ENCODE data around the gene ADARB1.

The ADARB1 gene

DNA sequence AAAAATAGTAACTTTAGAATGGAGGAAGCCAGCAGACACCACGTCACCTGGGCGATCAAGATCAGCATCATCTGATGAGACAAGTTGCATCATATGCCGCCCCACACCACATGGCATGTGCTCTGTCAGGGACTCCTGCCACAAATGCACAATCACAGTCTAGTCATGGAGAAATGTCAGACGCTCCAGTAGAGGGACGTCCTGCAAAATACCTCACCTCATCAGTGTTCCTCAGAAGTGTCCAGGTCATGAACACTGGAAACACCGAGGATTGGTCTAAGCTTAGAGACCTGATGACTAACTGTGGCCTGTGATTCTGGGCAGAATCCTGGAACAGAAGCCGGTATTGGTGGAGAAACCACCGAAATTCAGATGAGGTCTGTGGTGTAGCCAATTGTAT, 14.3 kb downstream of the ADARB1 start:
- no peak overlapping the region for H3K4ac ChIP-seq (ENCODE audit: low read depth in 1 of 2, low read length in 2 of 2)
- 97% methylated on average over 6 of the region's 8 CpGs for WGBS
- no peak overlapping the region for H4K91ac ChIP-seq (ENCODE audit: low read length)

GRCh38 chr21:45089964-45090363, 15.6 kb downstream of the ADARB1 start:
- Histone ChIP-seq H3K27ac (ENCODE audit: low read length, poor library complexity, severe bottlenecking) (no peak overlapping the region), H4K91ac (ENCODE audit: low read length) (no peak overlapping the region), H2AFZ (ENCODE audit: low read depth, low read length) (no peak overlapping the region), H2BK5ac (ENCODE audit: low read depth, low read length, poor library complexity, severe bottlenecking) (no peak overlapping the region), H3K27me3 (ENCODE audit: control insufficient read depth in 1 of 2, insufficient read depth in 1 of 2, low read length in 2 of 2) (peaks cover 0 to 3% of the 10 kb centered on the region in 2 experiments), H2BK120ac (ENCODE audit: low read depth, low read length) (no peak overlapping the region), H3K9ac (ENCODE audit: low read length) (no peak overlapping the region), H2AK5ac (ENCODE audit: low read length, severe bottlenecking) (no peak overlapping the region), H3K4ac (ENCODE audit: low read depth in 1 of 2, low read length in 2 of 2) (no peak overlapping the region), H3K36me3 (ENCODE audit: control insufficient read depth in 1 of 2, insufficient read depth in 2 of 2, low read depth in 1 of 2, low read length in 2 of 2) (no peaks in the 10 kb centered on the region), H3K4me3 (ENCODE audit: insufficient read depth in 1 of 2, low read depth in 1 of 2, low read length in 2 of 2) (no peak overlapping the region), H3K79me1 (replicated peaks; ENCODE audit: low read length, poor library complexity, severe bottlenecking) (peaks cover 32% of the 10 kb centered on the region), H3K4me1 (ENCODE audit: control insufficient read depth, insufficient read depth, low read depth, low read length) (no peaks in the 10 kb centered on the region), H2BK12ac (ENCODE audit: low read length in 2 of 2) (no peak overlapping the region), H3K4me2 (ENCODE audit: low read length, poor library complexity, severe bottlenecking) (no peak overlapping the region), H3K14ac (ENCODE audit: low read length in 2 of 2) (no peak overlapping the region), H3K23ac (ENCODE audit: low read length in 2 of 2) (no peak overlapping the region), H3K18ac (ENCODE audit: low read depth in 1 of 2, low read length in 2 of 2) (no peak overlapping the region), H4K8ac (ENCODE audit: low read length) (no peak overlapping the region), H2BK15ac (ENCODE audit: low read depth, poor library complexity, severe bottlenecking) (no peak overlapping the region), H3K9me3 (ENCODE audit: control insufficient read depth, low read length) (no peaks in the 10 kb centered on the region)
- WGBS = no CpG with 5 or more reads among the region's 4 CpGs
- no peak for DNase-seq

More for the DNA sequence above, 14.3 kb downstream of the ADARB1 start:
- no peak overlapping the region for H3K4me2 ChIP-seq (ENCODE audit: low read length, poor library complexity, severe bottlenecking)
- no peak overlapping the region for H3K18ac ChIP-seq (ENCODE audit: low read depth in 1 of 2, low read length in 2 of 2)
- H2BK120ac ChIP-seq (ENCODE audit: low read depth, low read length) = no peak overlapping the region
- no peaks in the 10 kb centered on the region for H3K9me3 ChIP-seq (ENCODE audit: control insufficient read depth, low read length)
- H3K4me3 ChIP-seq (ENCODE audit: insufficient read depth in 1 of 2, low read depth in 1 of 2, low read length in 2 of 2) = no peak overlapping the region
- no peak overlapping the region for H2BK12ac ChIP-seq (ENCODE audit: low read length in 2 of 2)
- no peak overlapping the region for H2BK5ac ChIP-seq (ENCODE audit: low read depth, low read length, poor library complexity, severe bottlenecking)
- no peak overlapping the region for H3K14ac ChIP-seq (ENCODE audit: low read length in 2 of 2)
- no peak overlapping the region for H4K8ac ChIP-seq (ENCODE audit: low read length)
- no peak for DNase-seq
- no peaks in the 10 kb centered on the region for H3K36me3 ChIP-seq (ENCODE audit: control insufficient read depth in 1 of 2, insufficient read depth in 2 of 2, low read depth in 1 of 2, low read length in 2 of 2)
- no peak overlapping the region for H2BK15ac ChIP-seq (ENCODE audit: low read depth, poor library complexity, severe bottlenecking)
- H3K9ac ChIP-seq (ENCODE audit: low read length) = no peak overlapping the region
- H3K4me1 ChIP-seq (ENCODE audit: control insufficient read depth, insufficient read depth, low read depth, low read length) = peaks cover 2% of the 10 kb centered on the region
- peaks cover 0 to 3% of the 10 kb centered on the region in 2 experiments for H3K27me3 ChIP-seq (ENCODE audit: control insufficient read depth in 1 of 2, insufficient read depth in 1 of 2, low read length in 2 of 2)
- no peak overlapping the region for H2AK5ac ChIP-seq (ENCODE audit: low read length, severe bottlenecking)
- no peak overlapping the region for H2AFZ ChIP-seq (ENCODE audit: low read depth, low read length)
- peaks cover 35% of the 10 kb centered on the region for H3K79me1 ChIP-seq (replicated peaks; ENCODE audit: low read length, poor library complexity, severe bottlenecking)
- H3K27ac ChIP-seq (ENCODE audit: low read length, poor library complexity, severe bottlenecking) = no peak overlapping the region
- H3K23ac ChIP-seq (ENCODE audit: low read length in 2 of 2) = no peak overlapping the region

- Histone ChIP-seq H3K4ac (ENCODE audit: low read depth in 1 of 2, low read length in 2 of 2) (no peak overlapping the region), H3K4me3 (ENCODE audit: insufficient read depth in 1 of 2, low read depth in 1 of 2, low read length in 2 of 2) (no peak overlapping the region), H3K27ac (ENCODE audit: low read length, poor library complexity, severe bottlenecking) (no peak overlapping the region), H2BK120ac (ENCODE audit: low read depth, low read length) (no peak overlapping the region), H2BK5ac (ENCODE audit: low read depth, low read length, poor library complexity, severe bottlenecking) (no peak overlapping the region), H2AK5ac (ENCODE audit: low read length, severe bottlenecking) (no peak overlapping the region), H3K23ac (ENCODE audit: low read length in 2 of 2) (no peak overlapping the region), H2BK15ac (ENCODE audit: low read depth, poor library complexity, severe bottlenecking) (no peak overlapping the region), H3K9me3 (ENCODE audit: control insufficient read depth, low read length) (no peaks in the 10 kb centered on the region), H3K9ac (ENCODE audit: low read length) (no peak overlapping the region), H2BK12ac (ENCODE audit: low read length in 2 of 2) (no peak overlapping the region), H4K8ac (ENCODE audit: low read length) (no peak overlapping the region), H2AFZ (ENCODE audit: low read depth, low read length) (no peak overlapping the region), H3K36me3 (ENCODE audit: control insufficient read depth in 1 of 2, insufficient read depth in 2 of 2, low read depth in 1 of 2, low read length in 2 of 2) (no peaks in the 10 kb centered on the region), H3K14ac (ENCODE audit: low read length in 2 of 2) (no peak overlapping the region), H3K27me3 (ENCODE audit: control insufficient read depth in 1 of 2, insufficient read depth in 1 of 2, low read length in 2 of 2) (no peaks in the 10 kb centered on the region), H3K18ac (ENCODE audit: low read depth in 1 of 2, low read length in 2 of 2) (no peak overlapping the region), H3K79me1 (replicated peaks; ENCODE audit: low read length, poor library complexity, severe bottlenecking) (peaks cover 39% of the 10 kb centered on the region), H3K4me2 (ENCODE audit: low read length, poor library complexity, severe bottlenecking) (no peak overlapping the region), H3K4me1 (ENCODE audit: control insufficient read depth, insufficient read depth, low read depth, low read length) (peaks cover under 1% of the 10 kb centered on the region), H4K91ac (ENCODE audit: low read length) (no peak overlapping the region)
- WGBS = 100% methylated on average over 2 of the region's 4 CpGs
- DNase-seq = no peak
Observed at GRCh38 chr21:45090966-45091365, 16.6 kb downstream of the ADARB1 start.

DNA sequence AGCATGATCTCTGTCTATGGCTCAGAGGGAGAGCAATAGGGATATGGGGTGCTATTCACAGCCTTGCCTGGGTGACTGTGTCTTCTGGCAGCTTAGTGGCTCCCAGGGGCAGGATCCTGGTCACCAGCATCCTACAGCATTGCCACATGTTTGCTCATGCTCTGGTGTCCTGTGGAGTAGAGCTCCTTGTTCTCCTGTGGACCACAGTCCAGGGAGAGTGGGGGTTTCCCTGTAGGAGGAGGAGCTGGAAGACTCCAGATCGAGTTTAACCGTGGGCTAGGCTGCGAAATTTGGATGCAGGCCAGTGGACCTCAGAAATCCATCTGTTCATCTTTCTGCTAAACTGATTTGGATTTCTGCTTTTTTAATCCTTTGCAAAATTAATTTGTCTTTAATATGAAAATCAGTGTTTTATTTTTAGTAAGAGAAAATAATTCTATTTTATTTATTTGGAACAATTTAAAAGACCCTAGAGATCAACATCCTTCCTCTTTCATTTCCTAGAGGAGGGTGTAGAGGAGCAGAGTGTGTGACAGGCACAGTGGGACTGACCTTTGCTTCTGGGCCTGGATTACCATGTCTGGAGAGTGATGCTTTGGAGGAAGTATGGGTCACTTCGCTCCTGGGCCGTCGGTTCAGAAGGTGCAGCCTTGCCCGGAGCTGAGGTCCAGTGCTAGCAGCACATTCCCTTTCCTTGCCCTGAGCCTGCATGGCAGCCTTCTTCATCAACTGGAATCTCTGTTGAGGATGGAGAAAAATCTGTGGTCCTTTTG, 17.4 kb downstream of the ADARB1 start:
- H3K9me3 ChIP-seq (ENCODE audit: control insufficient read depth, low read length) = no peaks in the 10 kb centered on the region
- H3K79me1 ChIP-seq (replicated peaks; ENCODE audit: low read length, poor library complexity, severe bottlenecking) = peaks cover 38% of the 10 kb centered on the region
- no peak overlapping the region for H2BK12ac ChIP-seq (ENCODE audit: low read length in 2 of 2)
- H3K23ac ChIP-seq (ENCODE audit: low read length in 2 of 2) = no peak overlapping the region
- H4K91ac ChIP-seq (ENCODE audit: low read length) = no peak overlapping the region
- H3K27ac ChIP-seq (ENCODE audit: low read length, poor library complexity, severe bottlenecking) = no peak overlapping the region
- no peak overlapping the region for H3K4ac ChIP-seq (ENCODE audit: low read depth in 1 of 2, low read length in 2 of 2)
- no peak overlapping the region for H3K14ac ChIP-seq (ENCODE audit: low read length in 2 of 2)
- H3K27me3 ChIP-seq (ENCODE audit: control insufficient read depth in 1 of 2, insufficient read depth in 1 of 2, low read length in 2 of 2) = no peaks in the 10 kb centered on the region
- H2BK120ac ChIP-seq (ENCODE audit: low read depth, low read length) = no peak overlapping the region
- no peak overlapping the region for H2BK5ac ChIP-seq (ENCODE audit: low read depth, low read length, poor library complexity, severe bottlenecking)
- peak overlapping the region in 1 of 2 experiments; percentile 28 for H3K4me3 ChIP-seq (ENCODE audit: insufficient read depth in 1 of 2, low read depth in 1 of 2, low read length in 2 of 2)
- no peak overlapping the region for H3K9ac ChIP-seq (ENCODE audit: low read length)
- H2BK15ac ChIP-seq (ENCODE audit: low read depth, poor library complexity, severe bottlenecking) = no peak overlapping the region
- 92% methylated on average over 7 of the region's 7 CpGs for WGBS
- peaks cover 3% of the 10 kb centered on the region for H3K4me1 ChIP-seq (ENCODE audit: control insufficient read depth, insufficient read depth, low read depth, low read length)
- H3K4me2 ChIP-seq (ENCODE audit: low read length, poor library complexity, severe bottlenecking) = no peak overlapping the region
- H2AFZ ChIP-seq (ENCODE audit: low read depth, low read length) = no peak overlapping the region
- no peak for DNase-seq
- no peak overlapping the region for H4K8ac ChIP-seq (ENCODE audit: low read length)
- no peak overlapping the region for H3K18ac ChIP-seq (ENCODE audit: low read depth in 1 of 2, low read length in 2 of 2)
- H3K36me3 ChIP-seq (ENCODE audit: control insufficient read depth in 1 of 2, insufficient read depth in 2 of 2, low read depth in 1 of 2, low read length in 2 of 2) = no peaks in the 10 kb centered on the region
- no peak overlapping the region for H2AK5ac ChIP-seq (ENCODE audit: low read length, severe bottlenecking)
